SK-N-SH treated with all-trans-retinoic acid at 6 μM for 48 hours (cell line): ENCODE results near the gene MYCBPAP.
A peak's percentile ranks its signal among the peaks of the same experiment; 100 is the strongest.

ENCODE experiments used
- ATAC-seq: fragments of 200-7000 bp; cut with Tn5 transposase; 3 replicates; pipeline ENCODE4 v1.9.1; 2020; ENCODE audit warnings: mild to moderate bottlenecking, moderate library complexity
- ARNTL ChIP-seq: fragments of 450-650 bp; formaldehyde crosslinking; IDR thresholded peaks from 2 replicates; pipeline ENCODE4 v1.5.0; 2020; ENCODE audit warnings: low read depth, mild to moderate bottlenecking, moderate library complexity, borderline replicate concordance
- BACH2 ChIP-seq: fragments of 250-450 bp; sonication (Bioruptor Pico); IDR thresholded peaks from 2 replicates; pipeline ENCODE4 v1.9.0; 2021; ENCODE audit warnings: mild to moderate bottlenecking, borderline replicate concordance
- CSDC2 ChIP-seq: fragments of 250-450 bp; sonication (Bioruptor Pico); IDR thresholded peaks from 2 replicates; pipeline ENCODE4 v1.5.0; 2020; ENCODE audit warnings: mild to moderate bottlenecking, moderate library complexity
- ESRRG ChIP-seq: fragments of 250-450 bp; sonication (Bioruptor Pico); IDR thresholded peaks from 2 replicates; pipeline ENCODE4 v1.6.1; 2021; ENCODE audit warnings: mild to moderate bottlenecking
- GLIS3 ChIP-seq: fragments of 250-450 bp; sonication (Bioruptor Pico); IDR thresholded peaks from 2 replicates; pipeline ENCODE4 v1.5.0; 2020; ENCODE audit warnings: mild to moderate bottlenecking, moderate library complexity
- ISL1 ChIP-seq: fragments of 250-450 bp; sonication (Bioruptor Pico); IDR thresholded peaks from 2 replicates; pipeline ENCODE4 v2.1.2; 2022; ENCODE audit warnings: mild to moderate bottlenecking, moderate library complexity
- OSR1 ChIP-seq: fragments of 250-450 bp; sonication (Bioruptor Pico); IDR thresholded peaks from 2 replicates; pipeline ENCODE4 v1.8.0; 2022; ENCODE audit warnings: moderate library complexity, mild to moderate bottlenecking, inconsistent platforms
- PPARA ChIP-seq: fragments of 250-450 bp; sonication (Bioruptor Pico); IDR thresholded peaks from 2 replicates; pipeline ENCODE4 v1.5.0; 2020; ENCODE audit warnings: mild to moderate bottlenecking, borderline replicate concordance
- RARB ChIP-seq: fragments of 250-450 bp; sonication (Bioruptor Pico); IDR thresholded peaks from 2 replicates; pipeline ENCODE4 v1.8.0; 2021; ENCODE audit warnings: mild to moderate bottlenecking, moderate library complexity
- SNAI2 ChIP-seq: fragments of 250-450 bp; sonication (Bioruptor Pico); IDR thresholded peaks from 2 replicates; pipeline ENCODE4 v1.5.0; 2020; ENCODE audit warnings: mild to moderate bottlenecking, moderate library complexity
- TCF4 ChIP-seq: fragments of 250-450 bp; sonication (Bioruptor Pico); IDR thresholded peaks from 2 replicates; pipeline ENCODE4 v1.8.0; 2021; ENCODE audit warnings: mild to moderate bottlenecking, moderate library complexity, borderline replicate concordance
- TOX ChIP-seq: fragments of 250-450 bp; sonication (Bioruptor Pico); IDR thresholded peaks from 2 replicates; pipeline ENCODE4 v1.8.0; 2021; ENCODE audit warnings: mild to moderate bottlenecking, moderate library complexity, borderline replicate concordance
- ZFP3 ChIP-seq: fragments of 250-450 bp; sonication (Bioruptor Pico); IDR thresholded peaks from 2 replicates; pipeline ENCODE4 v1.5.0; 2020; ENCODE audit warnings: mild to moderate bottlenecking, moderate library complexity
- ZNF70 ChIP-seq: fragments of 450-650 bp; formaldehyde crosslinking; IDR thresholded peaks from 2 replicates; pipeline ENCODE4 v1.5.0; 2020; ENCODE audit warnings: mild to moderate bottlenecking, moderate library complexity
- ZNF8 ChIP-seq: fragments of 450-650 bp; formaldehyde crosslinking; IDR thresholded peaks from 2 replicates; pipeline ENCODE4 v1.5.0; 2020; ENCODE audit warnings: mild to moderate bottlenecking, moderate library complexity
- TF ChIP-seq, protein P1 (sequence below): fragments of 250-450 bp; sonication (Bioruptor Pico); IDR thresholded peaks from 2 replicates; pipeline ENCODE4 v1.8.0; 2020; ENCODE audit warnings: mild to moderate bottlenecking, moderate library complexity, borderline replicate concordance
- TF ChIP-seq, protein P2 (sequence below): fragments of 250-450 bp; sonication (Bioruptor Pico); IDR thresholded peaks from 2 replicates; pipeline ENCODE4 v1.5.0; 2020; ENCODE audit warnings: mild to moderate bottlenecking, moderate library complexity
- TF ChIP-seq, protein P3 (sequence below): fragments of 250-450 bp; sonication (Bioruptor Pico); IDR thresholded peaks from 2 replicates; pipeline ENCODE4 v1.5.1; 2021; ENCODE audit warnings: mild to moderate bottlenecking, moderate library complexity

MYCBPAP gene, protein sequence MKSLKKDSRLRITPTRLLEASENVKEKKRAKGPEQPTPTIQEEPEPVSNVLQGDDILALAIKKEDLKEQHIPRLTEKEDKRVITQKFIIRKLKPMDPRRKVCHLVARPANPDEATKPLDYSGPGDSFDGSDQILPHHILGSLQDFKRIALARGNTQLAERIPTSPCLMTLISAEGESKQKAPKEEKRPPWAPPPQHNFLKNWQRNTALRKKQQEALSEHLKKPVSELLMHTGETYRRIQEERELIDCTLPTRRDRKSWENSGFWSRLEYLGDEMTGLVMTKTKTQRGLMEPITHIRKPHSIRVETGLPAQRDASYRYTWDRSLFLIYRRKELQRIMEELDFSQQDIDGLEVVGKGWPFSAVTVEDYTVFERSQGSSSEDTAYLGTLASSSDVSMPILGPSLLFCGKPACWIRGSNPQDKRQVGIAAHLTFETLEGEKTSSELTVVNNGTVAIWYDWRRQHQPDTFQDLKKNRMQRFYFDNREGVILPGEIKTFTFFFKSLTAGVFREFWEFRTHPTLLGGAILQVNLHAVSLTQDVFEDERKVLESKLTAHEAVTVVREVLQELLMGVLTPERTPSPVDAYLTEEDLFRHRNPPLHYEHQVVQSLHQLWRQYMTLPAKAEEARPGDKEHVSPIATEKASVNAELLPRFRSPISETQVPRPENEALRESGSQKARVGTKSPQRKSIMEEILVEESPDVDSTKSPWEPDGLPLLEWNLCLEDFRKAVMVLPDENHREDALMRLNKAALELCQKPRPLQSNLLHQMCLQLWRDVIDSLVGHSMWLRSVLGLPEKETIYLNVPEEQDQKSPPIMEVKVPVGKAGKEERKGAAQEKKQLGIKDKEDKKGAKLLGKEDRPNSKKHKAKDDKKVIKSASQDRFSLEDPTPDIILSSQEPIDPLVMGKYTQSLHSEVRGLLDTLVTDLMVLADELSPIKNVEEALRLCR

DNA sequence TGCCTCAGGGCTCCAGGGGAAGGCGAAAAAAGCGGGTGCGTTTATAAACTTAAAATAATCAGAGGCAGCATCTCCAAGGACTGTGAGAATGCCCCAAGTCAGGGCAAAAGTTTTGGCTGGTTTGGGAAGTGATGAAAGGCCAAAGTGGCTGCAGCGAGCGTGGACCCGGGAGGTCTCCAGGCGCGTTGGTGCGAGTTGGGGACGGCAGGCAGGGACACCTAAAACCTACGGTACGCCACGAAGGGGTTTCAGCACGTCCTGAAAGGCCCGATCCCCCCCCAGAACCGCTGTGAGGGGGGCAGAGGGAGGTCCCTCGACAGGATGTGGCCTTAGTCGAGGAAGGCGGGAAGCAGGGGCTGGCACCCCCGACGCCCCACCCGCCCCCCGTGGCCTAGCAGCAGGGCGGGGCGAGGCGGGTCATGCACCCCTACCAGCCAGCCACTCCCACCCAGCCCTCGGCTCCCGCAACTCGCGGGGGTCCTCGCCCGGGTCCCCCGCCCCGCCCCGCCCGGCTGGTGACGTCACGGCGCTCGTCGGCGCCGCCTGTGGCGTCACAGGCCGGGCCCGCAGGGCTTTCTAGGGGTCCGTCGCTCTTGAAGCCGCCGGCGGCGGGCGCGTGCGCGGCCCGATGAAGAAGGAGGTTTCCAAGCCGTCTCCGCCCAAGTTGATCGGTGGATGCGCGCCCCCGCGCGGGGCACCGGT lies at the start of gene MYCBPAP:
Gene MYCBPAP, plus strand, starts transcription at position 569 of the 702 bp plus-strand sequence. CDS start 236 bp downstream, outside the sequence.
- ATAC-seq, result peak; percentile 87
- TF ChIP-seq GLIS3 (CRISPR knock-in tag) (no peak), ZFP3 (0 out of 2 replicates have a peak, but pooled peaks have one; percentile 33), ZNF8 (peak; percentile 90), BACH2 (peak; percentile 36; the same call in 1 of the 2 replicates)

DNA sequence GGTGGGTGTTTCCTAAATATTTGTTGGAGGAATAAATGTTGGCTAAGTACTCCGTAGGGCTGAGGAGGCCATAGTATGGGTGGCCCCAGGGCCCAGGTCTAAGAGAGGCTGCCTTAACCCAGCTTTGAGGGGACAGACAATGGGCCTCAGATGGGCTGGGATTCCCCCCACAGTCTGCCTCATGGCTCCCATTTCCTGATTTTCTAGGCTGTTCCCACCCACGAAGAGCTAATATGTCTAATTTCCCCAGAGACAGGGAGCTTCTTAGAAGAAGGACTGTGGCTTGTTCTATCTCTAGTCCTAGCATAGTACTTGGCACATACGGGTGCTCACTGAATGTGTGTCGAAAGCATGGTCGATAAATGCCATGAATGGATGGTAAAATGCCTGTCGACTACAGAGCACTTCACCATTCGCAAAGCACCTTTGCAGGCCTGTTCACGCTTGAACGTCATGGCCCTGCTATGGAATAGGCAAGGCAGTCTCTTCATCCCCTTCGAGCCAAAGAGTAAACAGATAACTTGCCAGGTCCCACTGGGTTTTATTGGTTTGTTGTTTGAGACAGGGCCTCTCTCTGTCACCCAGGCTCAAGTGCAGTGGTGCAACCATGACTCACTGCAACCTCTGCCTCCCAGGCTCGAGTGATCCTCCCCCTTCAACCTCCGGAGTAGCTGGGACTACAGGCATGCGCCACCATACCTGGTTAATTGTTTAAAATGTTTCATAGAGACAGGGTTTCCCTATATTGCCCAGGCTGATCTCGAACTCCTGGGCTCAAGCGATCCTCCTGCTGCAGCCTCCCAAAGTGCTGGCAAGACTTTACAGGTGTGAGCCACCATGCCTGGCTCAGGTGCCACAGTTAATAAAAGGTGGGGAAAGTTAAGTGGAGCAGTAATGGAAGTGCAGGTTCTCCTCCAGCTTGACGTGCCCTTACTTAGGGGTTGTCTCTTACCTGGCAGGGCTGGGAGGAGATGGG lies 49.2 kb upstream of the MYCBPAP start:
- TF ChIP-seq, protein P1, sequence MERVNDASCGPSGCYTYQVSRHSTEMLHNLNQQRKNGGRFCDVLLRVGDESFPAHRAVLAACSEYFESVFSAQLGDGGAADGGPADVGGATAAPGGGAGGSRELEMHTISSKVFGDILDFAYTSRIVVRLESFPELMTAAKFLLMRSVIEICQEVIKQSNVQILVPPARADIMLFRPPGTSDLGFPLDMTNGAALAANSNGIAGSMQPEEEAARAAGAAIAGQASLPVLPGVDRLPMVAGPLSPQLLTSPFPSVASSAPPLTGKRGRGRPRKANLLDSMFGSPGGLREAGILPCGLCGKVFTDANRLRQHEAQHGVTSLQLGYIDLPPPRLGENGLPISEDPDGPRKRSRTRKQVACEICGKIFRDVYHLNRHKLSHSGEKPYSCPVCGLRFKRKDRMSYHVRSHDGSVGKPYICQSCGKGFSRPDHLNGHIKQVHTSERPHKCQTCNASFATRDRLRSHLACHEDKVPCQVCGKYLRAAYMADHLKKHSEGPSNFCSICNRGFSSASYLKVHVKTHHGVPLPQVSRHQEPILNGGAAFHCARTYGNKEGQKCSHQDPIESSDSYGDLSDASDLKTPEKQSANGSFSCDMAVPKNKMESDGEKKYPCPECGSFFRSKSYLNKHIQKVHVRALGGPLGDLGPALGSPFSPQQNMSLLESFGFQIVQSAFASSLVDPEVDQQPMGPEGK, result no peak
- TF ChIP-seq SNAI2 (CRISPR knock-in tag) (no peak), RARB (CRISPR knock-in tag) (no peak), ISL1 (CRISPR knock-in tag) (no peak), ZNF70 (CRISPR knock-in tag) (no peak), PPARA (no peak)
- ATAC-seq, result no peak

DNA sequence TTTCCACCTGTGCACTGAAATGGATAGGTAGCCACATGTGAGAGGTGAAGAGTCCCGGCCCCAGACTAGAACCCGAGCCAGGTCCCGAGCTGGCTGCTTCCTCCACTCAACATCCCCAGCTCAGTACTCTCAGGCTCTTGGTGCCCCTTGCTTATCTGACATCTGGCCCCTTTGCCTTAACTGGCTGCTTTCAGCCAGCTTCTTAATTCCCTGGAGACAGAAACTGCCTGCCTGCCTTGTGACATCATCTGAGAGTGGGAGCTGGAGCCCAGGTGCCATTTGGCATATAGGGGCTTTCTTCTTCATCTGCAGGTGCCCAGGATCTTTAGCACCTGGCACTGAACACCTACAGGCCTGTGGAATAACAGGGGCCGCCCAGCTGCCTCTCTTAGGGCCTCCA lies 48.5 kb upstream of the MYCBPAP start:
- TF ChIP-seq TOX (CRISPR knock-in tag) (no peak), ESRRG (CRISPR knock-in tag) (no peak), RARB (CRISPR knock-in tag) (no peak), TCF4 (CRISPR knock-in tag) (no peak), OSR1 (no peak), ARNTL (no peak), CSDC2 (CRISPR knock-in tag) (no peak)
- TF ChIP-seq, protein P2, sequence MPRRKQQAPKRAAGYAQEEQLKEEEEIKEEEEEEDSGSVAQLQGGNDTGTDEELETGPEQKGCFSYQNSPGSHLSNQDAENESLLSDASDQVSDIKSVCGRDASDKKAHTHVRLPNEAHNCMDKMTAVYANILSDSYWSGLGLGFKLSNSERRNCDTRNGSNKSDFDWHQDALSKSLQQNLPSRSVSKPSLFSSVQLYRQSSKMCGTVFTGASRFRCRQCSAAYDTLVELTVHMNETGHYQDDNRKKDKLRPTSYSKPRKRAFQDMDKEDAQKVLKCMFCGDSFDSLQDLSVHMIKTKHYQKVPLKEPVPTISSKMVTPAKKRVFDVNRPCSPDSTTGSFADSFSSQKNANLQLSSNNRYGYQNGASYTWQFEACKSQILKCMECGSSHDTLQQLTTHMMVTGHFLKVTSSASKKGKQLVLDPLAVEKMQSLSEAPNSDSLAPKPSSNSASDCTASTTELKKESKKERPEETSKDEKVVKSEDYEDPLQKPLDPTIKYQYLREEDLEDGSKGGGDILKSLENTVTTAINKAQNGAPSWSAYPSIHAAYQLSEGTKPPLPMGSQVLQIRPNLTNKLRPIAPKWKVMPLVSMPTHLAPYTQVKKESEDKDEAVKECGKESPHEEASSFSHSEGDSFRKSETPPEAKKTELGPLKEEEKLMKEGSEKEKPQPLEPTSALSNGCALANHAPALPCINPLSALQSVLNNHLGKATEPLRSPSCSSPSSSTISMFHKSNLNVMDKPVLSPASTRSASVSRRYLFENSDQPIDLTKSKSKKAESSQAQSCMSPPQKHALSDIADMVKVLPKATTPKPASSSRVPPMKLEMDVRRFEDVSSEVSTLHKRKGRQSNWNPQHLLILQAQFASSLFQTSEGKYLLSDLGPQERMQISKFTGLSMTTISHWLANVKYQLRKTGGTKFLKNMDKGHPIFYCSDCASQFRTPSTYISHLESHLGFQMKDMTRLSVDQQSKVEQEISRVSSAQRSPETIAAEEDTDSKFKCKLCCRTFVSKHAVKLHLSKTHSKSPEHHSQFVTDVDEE (CRISPR knock-in tag), result no peak
- TF ChIP-seq, protein P3, sequence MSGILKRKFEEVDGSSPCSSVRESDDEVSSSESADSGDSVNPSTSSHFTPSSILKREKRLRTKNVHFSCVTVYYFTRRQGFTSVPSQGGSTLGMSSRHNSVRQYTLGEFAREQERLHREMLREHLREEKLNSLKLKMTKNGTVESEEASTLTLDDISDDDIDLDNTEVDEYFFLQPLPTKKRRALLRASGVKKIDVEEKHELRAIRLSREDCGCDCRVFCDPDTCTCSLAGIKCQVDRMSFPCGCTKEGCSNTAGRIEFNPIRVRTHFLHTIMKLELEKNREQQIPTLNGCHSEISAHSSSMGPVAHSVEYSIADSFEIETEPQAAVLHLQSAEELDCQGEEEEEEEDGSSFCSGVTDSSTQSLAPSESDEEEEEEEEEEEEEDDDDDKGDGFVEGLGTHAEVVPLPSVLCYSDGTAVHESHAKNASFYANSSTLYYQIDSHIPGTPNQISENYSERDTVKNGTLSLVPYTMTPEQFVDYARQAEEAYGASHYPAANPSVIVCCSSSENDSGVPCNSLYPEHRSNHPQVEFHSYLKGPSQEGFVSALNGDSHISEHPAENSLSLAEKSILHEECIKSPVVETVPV (CRISPR knock-in tag), result no peak
- ATAC-seq, result no peak
